ENCODE results near the gene PLIN3. TPM values are rescaled to one million over a fixed set of nuclear protein-coding genes. Genes with fewer than 3 reads are reported as not detected.
A peak's percentile ranks its signal among the peaks of the same experiment; 100 is the strongest.

The PLIN3 gene
- total and polyA plus RNA-seq, 9 of the 15 experiments (the other 6 are each of a cell fraction or from before 2014, with no cell fraction given): 7.5 to 75.6 (median 43.1) TPM

- 0 out of 6 replicates have a peak, but pooled peaks of 1 of the 3 experiments have one; percentile 18 for TF ChIP-seq ZBTB11 (CRISPR knock-in tag; IDR thresholded peaks at IDR 0.05)
- no peak for TF ChIP-seq PATZ1 (CRISPR knock-in tag; IDR thresholded peaks at IDR 0.05; ENCODE audit: borderline replicate concordance)
- TF ChIP-seq MYC (IDR thresholded peaks at IDR 0.05; ENCODE audit: low read depth, low read length): peak; percentile 74
- no peak for TF ChIP-seq MYC (CRISPR knock-in tag; IDR thresholded peaks at IDR 0.05; ENCODE audit: borderline replicate concordance, low read depth)
- TF ChIP-seq BRD4 (IDR thresholded peaks at IDR 0.05): 0 out of 2 replicates have a peak, but pooled peaks have one; percentile 28
- no peak for TF ChIP-seq CBFA2T2 (conservative IDR thresholded peaks at IDR 0.05)
- TF ChIP-seq ZNF316 (IDR thresholded peaks at IDR 0.05): peak; percentile 80
- TF ChIP-seq CTCF (IDR thresholded peaks at IDR 0.05 in 2 of 3, conservative IDR thresholded peaks at IDR 0.05 in 1 of 3; ENCODE audit: insufficient read depth in 2 of 3, low read depth in 1 of 3, low read length in 3 of 3): 0 out of 6 replicates have a peak, but pooled peaks of 1 of the 3 experiments have one; percentile 10
- peak; percentile 48; the same call in 1 of the 2 replicates for TF ChIP-seq GABPA (tag; conservative IDR thresholded peaks at IDR 0.05; ENCODE audit: low read depth)
- peak; percentile 58 for TF ChIP-seq L3MBTL2 (IDR thresholded peaks at IDR 0.05)
- TF ChIP-seq TAF1 (IDR thresholded peaks at IDR 0.05; ENCODE audit: control insufficient read depth, extremely low read depth, insufficient read depth, low read length, severe bottlenecking): peak; percentile 37
- TF ChIP-seq HMGN3 (IDR thresholded peaks at IDR 0.05; ENCODE audit: borderline replicate concordance, extremely low read depth, insufficient read length, low read depth, low read length): peak; percentile 56
- TF ChIP-seq XRCC3 (IDR thresholded peaks at IDR 0.05): no peak
- peak; percentile 71 for TF ChIP-seq CCNT2 (IDR thresholded peaks at IDR 0.05; ENCODE audit: borderline replicate concordance, extremely low read depth, insufficient read length, low read depth, low read length)
- TF ChIP-seq TBP (optimal IDR thresholded peaks at IDR 0.05; ENCODE audit: low read depth, low read length): peak; percentile 41
Observed at GRCh38 chr19:4831304-4831978, 36.0 kb downstream of the PLIN3 start, which contains the start of gene TICAM1 (continued).

All from K562 (cell line).